Naive thymus-derived CD4-positive, alpha-beta T cell (primary cell): ENCODE measurements around the gene TAS2R5. TPM values are rescaled to one million over a fixed set of nuclear protein-coding genes. Genes with fewer than 3 reads are reported as not detected.
"Not testable (repeated sequence)": the region's sequence is repeated elsewhere in the genome, so short reads cannot be mapped to it uniquely, and the experiment has no call there.

ENCODE experiments used
- ATAC-seq: fragments of 150-1000 bp; cut with Tn5 transposase; 2 replicates; pipeline ENCODE4 v1.10.0; 2021; ENCODE audit warnings: mild to moderate bottlenecking, moderate library complexity
- CTCF ChIA-PET: fragments of 350-600 bp; sonication (Branson Sonifier 250); formaldehyde crosslinking; loops from one replicate; lab custom pipeline; 2021; ENCODE audit warnings: antibody characterized with exemption; lab: Charles Lee
- POLR2A ChIA-PET: fragments of 350-600 bp; sonication (Branson Sonifier 250); formaldehyde crosslinking; loops from one replicate; lab custom pipeline; 2021; ENCODE audit warnings: antibody characterized with exemption, inconsistent platforms; lab: Charles Lee
- DNase-seq, 9 donors: peaks; one replicate each; pipeline versions ENCODE4 v3.0.0 to v3.0.0-alpha.2; 2020 to 2022; ENCODE audit warnings: mixed read lengths in 1 of 9
- H3K27ac ChIP-seq: one replicate; pipeline ENCODE4 v1.7.0; 2013; ENCODE audit warnings: mild to moderate bottlenecking, low read depth, low read length, moderate library complexity
- H3K27me3 ChIP-seq, 2 donors: one replicate each; pipeline ENCODE4 v1.7.0; 2013; ENCODE audit warnings: low read length in 2 of 2, mild to moderate bottlenecking in 2 of 2, moderate library complexity in 2 of 2; ENCODE audit not compliant: control insufficient read depth in 2 of 2, insufficient read depth in 2 of 2
- H3K36me3 ChIP-seq, 3 experiments: 1 replicate in 2 of 3; 2 replicates in 1 of 3; pipeline ENCODE4 v1.7.0; 2013; ENCODE audit warnings: low read length in 3 of 3, mild to moderate bottlenecking in 3 of 3, moderate library complexity in 1 of 3; ENCODE audit not compliant: insufficient read depth in 3 of 3, control insufficient read depth in 2 of 3
- H3K4me1 ChIP-seq, 2 donors: one replicate each; pipeline ENCODE4 v1.7.0; 2013; ENCODE audit warnings: low read length in 2 of 2, mild to moderate bottlenecking in 2 of 2, moderate library complexity in 1 of 2; ENCODE audit not compliant: control insufficient read depth in 2 of 2, insufficient read depth in 2 of 2
- H3K4me3 ChIP-seq: 2 replicates; pipeline ENCODE4 v1.7.0; 2013; ENCODE audit warnings: mild to moderate bottlenecking, low read length
- H3K9me3 ChIP-seq, 3 experiments: 1 replicate in 2 of 3; 2 replicates in 1 of 3; pipeline ENCODE4 v1.7.0; 2013; ENCODE audit warnings: low read length in 3 of 3; ENCODE audit not compliant: control insufficient read depth in 2 of 3
- H3K27ac Mint-ChIP-seq, 9 donors: one replicate each; pipeline ENCODE4 v1.8.0; 2020 to 2022; ENCODE audit warnings: mixed read lengths in 9 of 9, mild to moderate bottlenecking in 8 of 9, moderate library complexity in 5 of 9, inconsistent platforms in 2 of 9
- H3K27me3 Mint-ChIP-seq, 5 donors: one replicate each; pipeline ENCODE4 v1.8.0; 2021 to 2022; ENCODE audit warnings: mixed read lengths in 5 of 5, mild to moderate bottlenecking in 1 of 5
- H3K36me3 Mint-ChIP-seq, 5 donors: one replicate each; pipeline ENCODE4 v1.8.0; 2020 to 2022; ENCODE audit warnings: mixed read lengths in 5 of 5, mild to moderate bottlenecking in 3 of 5, inconsistent platforms in 1 of 5
- H3K4me1 Mint-ChIP-seq, 7 donors: one replicate each; pipeline ENCODE4 v1.8.0; 2020 to 2022; ENCODE audit warnings: mixed read lengths in 7 of 7, mild to moderate bottlenecking in 3 of 7, inconsistent platforms in 1 of 7
- H3K4me3 Mint-ChIP-seq, 10 donors: one replicate each; pipeline ENCODE4 v1.8.0; 2020 to 2022; ENCODE audit warnings: mild to moderate bottlenecking in 10 of 10, mixed read lengths in 10 of 10, moderate library complexity in 6 of 10, inconsistent platforms in 2 of 10
- H3K9me3 Mint-ChIP-seq, 11 donors: one replicate each; pipeline ENCODE4 v1.8.0; 2020 to 2022; ENCODE audit warnings: mixed read lengths in 11 of 11, mild to moderate bottlenecking in 4 of 11, inconsistent platforms in 1 of 11, moderate library complexity in 1 of 11
- intact Hi-C, 2 donors: fragments of 100-400 bp; cut with micrococcal nuclease; formaldehyde crosslinking; loops; one replicate each; pipeline ENCODE4 v1.15.1; 2023
- polyA plus RNA-seq, 2 donors: library from polyadenylated mRNA; unstranded; fragments of 300-500 nt; fragmentation: Illumina TruSeq; gene quantifications; one replicate each; pipeline ENCODE4 v1.2.3, GENCODE V29; 2021
- total RNA-seq, 6 experiments: library from RNA in 5 of 6; stranded (reverse) in 5 of 6; gene quantifications; 1 replicate in 5 of 6; 2 replicates in 1 of 6; pipeline ENCODE4 v1.2.3 and lab custom pipeline; 2021 to 2026

The TAS2R5 gene
- total and polyA plus RNA-seq, 7 experiments from 2014 or later: 0.90 to 9.1 (median 2.2) TPM; not detected in 1

DNA sequence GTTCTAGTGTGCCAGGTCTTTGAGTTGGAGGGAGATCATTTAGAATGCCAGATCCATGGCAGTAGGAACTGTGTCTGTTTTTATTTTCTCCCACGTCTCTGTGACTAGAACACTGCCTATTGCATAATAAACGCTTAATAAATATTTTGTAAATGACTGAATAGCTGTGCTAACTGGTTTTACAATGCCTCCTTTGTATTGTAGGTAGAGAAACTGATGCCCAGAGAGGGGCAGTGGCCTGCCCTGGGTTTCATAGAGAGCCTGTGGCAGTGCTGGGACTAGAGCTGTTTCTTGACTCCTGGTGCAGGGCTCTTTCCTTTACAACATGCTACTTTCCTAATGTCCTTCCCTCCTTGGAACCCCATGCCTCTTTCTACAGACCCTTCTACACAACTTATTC lies 2.5 kb downstream of the TAS2R5 start:
- POLR2A ChIA-PET: no interaction called here
- intact Hi-C loops: no loop called here
- ATAC-seq: no peak
- Histone ChIP-seq H3K36me3 (peaks cover 0 to 11% (median 0%) of the 10 kb centered on the region in 3 experiments), H3K27me3 (no peaks in the 10 kb centered on the region), H3K4me3 (no peak overlapping the region), H3K4me1 (no peaks in the 10 kb centered on the region), H3K9me3 (no peaks in the 10 kb centered on the region), H3K27ac (no peak overlapping the region)
- H3K27me3 Mint-ChIP-seq: no peaks in the 10 kb centered on the region
- CTCF ChIA-PET: no interaction called here
- no peak for DNase-seq
- H3K4me3 Mint-ChIP-seq: no peak overlapping the region
- H3K9me3 Mint-ChIP-seq: peaks cover 0 to 3% (median 0%) of the 10 kb centered on the region in 11 donors
- peaks cover 0 to 61% (median 32%) of the 10 kb centered on the region in 5 donors for H3K36me3 Mint-ChIP-seq
- no peak overlapping the region for H3K27ac Mint-ChIP-seq
- peaks cover 0 to 7% (median 0%) of the 10 kb centered on the region in 7 donors for H3K4me1 Mint-ChIP-seq

DNA sequence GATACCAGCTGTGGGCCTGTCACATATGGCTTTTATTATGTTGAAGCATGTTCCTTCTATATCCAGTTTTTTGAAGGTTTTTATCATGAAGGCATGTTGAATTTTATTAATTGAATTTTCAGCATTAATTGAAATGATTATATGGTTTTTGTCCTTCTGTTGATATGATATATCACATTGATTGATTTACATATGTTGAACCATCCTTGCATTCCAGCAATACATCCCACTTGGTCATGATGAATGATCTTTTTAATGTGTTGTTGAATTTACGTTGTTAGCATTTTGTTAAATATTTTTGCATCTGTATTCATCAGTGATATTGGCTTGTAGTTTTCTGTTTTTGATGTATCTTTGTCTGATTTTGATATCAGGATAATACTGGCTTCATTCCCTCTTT lies 30.1 kb downstream of the TAS2R5 start:
- Mint-ChIP-seq H3K36me3 (peaks cover 0 to 82% (median 64%) of the 10 kb centered on the region in 5 donors), H3K9me3 (peaks cover 8 to 90% (median 59%) of the 10 kb centered on the region in 11 donors), H3K4me1 (no peaks in the 10 kb centered on the region), H3K4me3 (no peak overlapping the region), H3K27me3 (no peaks in the 10 kb centered on the region), H3K27ac (no peak overlapping the region)
- Histone ChIP-seq H3K9me3 (peaks cover 0 to 3% (median 0%) of the 10 kb centered on the region in 3 experiments), H3K27ac (no peak overlapping the region), H3K4me1 (no peaks in the 10 kb centered on the region), H3K36me3 (no peaks in the 10 kb centered on the region), H3K27me3 (no peaks in the 10 kb centered on the region), H3K4me3 (no peak overlapping the region)
- DNase-seq (peak in 1 of 9 donors; percentile 0), ATAC-seq (no peak)
- ChIA-PET POLR2A (no interaction called here), CTCF (no interaction called here)
- intact Hi-C loops: no loop called here

DNA sequence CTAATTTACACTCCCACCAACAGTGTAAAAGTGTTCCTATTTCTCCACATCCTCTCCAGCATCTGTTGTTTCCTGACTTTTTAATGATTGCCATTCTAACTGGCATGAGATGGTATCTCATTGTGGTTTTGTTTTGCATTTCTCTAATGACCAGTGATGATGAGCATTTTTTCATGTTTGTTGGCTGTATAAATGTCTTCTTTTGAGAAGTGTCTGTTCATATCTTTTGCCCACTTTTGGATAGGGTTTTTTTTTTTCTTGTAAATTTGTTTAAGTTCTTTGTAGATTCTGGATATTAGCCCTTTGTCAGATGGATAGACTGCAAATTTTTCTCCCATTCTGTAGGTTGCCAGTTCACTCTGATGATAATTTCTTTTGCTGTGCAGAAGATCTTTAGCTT lies 32.4 kb downstream of the TAS2R5 start:
- Mint-ChIP-seq H3K36me3 (peaks cover 0 to 79% (median 65%) of the 10 kb centered on the region in 5 donors), H3K9me3 (peaks cover 8 to 82% (median 49%) of the 10 kb centered on the region in 11 donors)
- H3K4me3 Mint-ChIP-seq, CTCF ChIA-PET, H3K27ac ChIP-seq, H3K9me3 ChIP-seq, H3K27me3 Mint-ChIP-seq, H3K4me1 ChIP-seq, intact Hi-C loops, H3K27ac Mint-ChIP-seq, DNase-seq, POLR2A ChIA-PET, H3K36me3 ChIP-seq, H3K4me3 ChIP-seq, H3K4me1 Mint-ChIP-seq, ATAC-seq, H3K27me3 ChIP-seq: not testable (repeated sequence)

DNA sequence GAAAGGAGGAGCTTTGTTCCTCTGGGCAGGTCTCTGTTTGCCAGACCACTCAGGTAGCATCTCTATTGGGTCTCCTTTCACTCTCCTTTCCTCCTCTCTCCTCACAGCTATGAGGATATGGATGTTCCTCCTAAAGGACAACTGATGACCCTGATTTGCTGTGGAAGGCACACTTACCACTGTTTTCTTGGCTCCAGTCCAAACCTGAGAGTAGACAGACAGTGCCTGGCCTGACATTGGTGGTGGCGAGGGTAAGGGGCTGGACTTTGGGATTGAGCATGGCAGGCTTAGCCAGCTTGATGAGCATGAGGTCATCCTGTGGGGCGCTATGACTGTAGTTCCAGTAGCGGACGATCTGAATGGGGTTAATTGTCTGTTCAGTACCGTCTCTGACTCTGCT lies 47.7 kb downstream of the TAS2R5 start:
- H3K4me1 Mint-ChIP-seq: no peaks in the 10 kb centered on the region
- no peak overlapping the region for H3K27ac ChIP-seq
- no peak overlapping the region for H3K4me3 ChIP-seq
- no peak overlapping the region for H3K4me3 Mint-ChIP-seq
- no peak overlapping the region for H3K27ac Mint-ChIP-seq
- POLR2A ChIA-PET: no interaction called here
- peaks cover 0 to 1% (median 0%) of the 10 kb centered on the region in 11 donors for H3K9me3 Mint-ChIP-seq
- H3K36me3 Mint-ChIP-seq: peaks cover 0 to 26% (median 4%) of the 10 kb centered on the region in 5 donors
- no peaks in the 10 kb centered on the region for H3K27me3 ChIP-seq
- DNase-seq: no peak
- H3K36me3 ChIP-seq: no peaks in the 10 kb centered on the region
- CTCF ChIA-PET: no interaction called here
- no peaks in the 10 kb centered on the region for H3K9me3 ChIP-seq
- no peak for ATAC-seq
- no peaks in the 10 kb centered on the region for H3K4me1 ChIP-seq
- H3K27me3 Mint-ChIP-seq: no peaks in the 10 kb centered on the region
- intact Hi-C loops: no loop called here

DNA sequence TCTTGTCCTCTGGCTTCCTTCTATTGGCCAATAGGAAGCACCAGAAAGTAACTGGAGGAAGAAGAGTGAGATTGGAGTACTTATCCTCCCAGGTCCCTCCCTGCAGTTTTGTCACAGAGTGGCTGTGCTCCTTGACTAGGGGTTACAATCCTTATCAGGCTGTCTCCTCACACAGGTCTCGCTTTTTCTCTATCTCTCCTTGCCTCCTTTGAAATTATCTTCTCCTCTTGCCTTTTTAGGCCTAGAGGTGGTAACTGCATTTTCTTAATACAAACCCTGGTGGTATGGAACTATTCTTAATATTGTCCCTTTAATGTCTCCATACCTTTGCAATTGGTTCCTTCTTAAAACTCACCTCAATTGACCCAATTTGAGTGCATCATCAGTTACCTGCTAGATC lies 48.6 kb downstream of the TAS2R5 start:
- no peak overlapping the region for H3K27ac Mint-ChIP-seq
- CTCF ChIA-PET: no interaction called here
- Histone ChIP-seq H3K9me3 (no peaks in the 10 kb centered on the region), H3K4me3 (no peak overlapping the region), H3K4me1 (no peaks in the 10 kb centered on the region), H3K27ac (no peak overlapping the region), H3K27me3 (no peaks in the 10 kb centered on the region), H3K36me3 (no peaks in the 10 kb centered on the region)
- ATAC-seq (no peak), DNase-seq (no peak)
- no peak overlapping the region for H3K4me3 Mint-ChIP-seq
- H3K27me3 Mint-ChIP-seq: no peaks in the 10 kb centered on the region
- peaks cover 0 to 1% (median 0%) of the 10 kb centered on the region in 11 donors for H3K9me3 Mint-ChIP-seq
- POLR2A ChIA-PET: no interaction called here
- intact Hi-C loops: no loop called here
- H3K36me3 Mint-ChIP-seq: peaks cover 0 to 21% (median 4%) of the 10 kb centered on the region in 5 donors
- H3K4me1 Mint-ChIP-seq: no peaks in the 10 kb centered on the region

DNA sequence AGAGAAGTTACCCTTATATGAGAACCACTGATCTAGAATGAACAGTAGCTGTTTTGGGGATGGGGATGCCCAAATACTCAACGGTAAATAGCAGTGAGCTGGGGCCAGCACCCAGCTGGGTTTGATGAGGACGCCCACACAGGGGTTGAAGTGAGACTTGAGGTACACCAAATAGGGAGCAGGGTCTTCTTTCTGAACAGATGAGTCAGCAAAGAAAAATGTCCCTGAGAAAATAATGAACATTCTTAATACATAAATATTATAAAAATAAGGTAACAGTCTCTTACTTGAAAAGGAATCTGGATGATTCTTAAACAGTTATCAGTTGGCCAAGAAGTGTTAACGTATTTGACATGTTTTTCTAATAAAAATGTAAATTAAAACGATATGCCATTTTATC lies 49.2 kb downstream of the TAS2R5 start:
- H3K4me3 ChIP-seq: no peak overlapping the region
- DNase-seq (no peak), ATAC-seq (no peak)
- Mint-ChIP-seq H3K27ac (no peak overlapping the region), H3K4me3 (no peak overlapping the region), H3K4me1 (no peaks in the 10 kb centered on the region), H3K9me3 (peaks cover 0 to under 1% (median 0%) of the 10 kb centered on the region in 11 donors), H3K27me3 (no peaks in the 10 kb centered on the region), H3K36me3 (peaks cover 0 to 21% (median 4%) of the 10 kb centered on the region in 5 donors)
- ChIA-PET POLR2A (no interaction called here), CTCF (no interaction called here)
- intact Hi-C loops: no loop called here
- H3K4me1 ChIP-seq: no peaks in the 10 kb centered on the region
- H3K36me3 ChIP-seq: no peaks in the 10 kb centered on the region
- H3K27ac ChIP-seq: no peak overlapping the region
- H3K27me3 ChIP-seq: no peaks in the 10 kb centered on the region
- no peaks in the 10 kb centered on the region for H3K9me3 ChIP-seq

DNA sequence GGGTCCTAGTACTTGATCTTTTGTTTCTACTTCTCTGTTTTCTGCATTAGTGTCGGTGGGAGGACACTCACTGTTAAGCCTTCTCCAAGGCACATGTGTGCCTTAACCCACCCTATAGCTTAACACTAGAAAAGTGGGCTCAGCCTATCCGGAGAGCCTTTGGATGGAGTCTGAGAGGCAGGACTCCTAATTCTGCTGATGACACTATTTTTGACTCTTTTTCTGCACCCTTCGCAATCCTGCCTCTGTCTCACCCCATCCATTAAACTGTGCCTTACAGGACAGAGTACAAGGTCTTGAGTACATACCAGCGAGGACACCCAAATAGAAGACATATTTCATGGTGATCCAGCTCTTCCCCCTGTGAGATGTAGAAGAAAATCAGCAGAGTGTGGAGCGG lies 50.7 kb downstream of the TAS2R5 start:
- no peaks in the 10 kb centered on the region for H3K4me1 ChIP-seq
- no peaks in the 10 kb centered on the region for H3K4me1 Mint-ChIP-seq
- no peak overlapping the region for H3K4me3 Mint-ChIP-seq
- intact Hi-C loops: no loop called here
- H3K36me3 Mint-ChIP-seq: peaks cover 0 to 18% (median 3%) of the 10 kb centered on the region in 5 donors
- no peak overlapping the region for H3K27ac ChIP-seq
- H3K36me3 ChIP-seq: no peaks in the 10 kb centered on the region
- H3K27me3 Mint-ChIP-seq: no peaks in the 10 kb centered on the region
- POLR2A ChIA-PET: no interaction called here
- CTCF ChIA-PET: no interaction called here
- no peak for DNase-seq
- no peak overlapping the region for H3K27ac Mint-ChIP-seq
- no peaks in the 10 kb centered on the region for H3K9me3 Mint-ChIP-seq
- H3K27me3 ChIP-seq: no peaks in the 10 kb centered on the region
- ATAC-seq: no peak
- H3K4me3 ChIP-seq: no peak overlapping the region
- H3K9me3 ChIP-seq: no peaks in the 10 kb centered on the region
